Karpas-422 (cell line): Measurements from ENCODE around the gene TOB1. TPM values are rescaled to one million over a fixed set of nuclear protein-coding genes. Genes with fewer than 3 reads are reported as not detected.

Source experiments
- DNase-seq: peaks from one replicate; pipeline ENCODE4 v3.0.0-alpha.2; 2015
- H2AFZ ChIP-seq: fragments of 200-600 bp; sonication (generic); 2 replicates; pipeline ENCODE4 v1.6.1; 2014; ENCODE audit warnings: antibody characterized with exemption, low read length, mixed read lengths
- H3K27ac ChIP-seq: fragments of 200-600 bp; sonication (generic); 2 replicates; pipeline ENCODE4 v1.5.1; 2014; ENCODE audit warnings: mild to moderate bottlenecking, low read length, moderate library complexity
- H3K27me3 ChIP-seq: fragments of 200-600 bp; sonication (generic); 2 replicates; pipeline ENCODE4 v1.6.1; 2014; ENCODE audit warnings: low read length, mixed read lengths
- H3K36me3 ChIP-seq: fragments of 200-600 bp; sonication (generic); 2 replicates; pipeline ENCODE4 v1.6.1; 2014; ENCODE audit warnings: low read length, mixed read lengths; ENCODE audit not compliant: insufficient read depth
- H3K4me1 ChIP-seq: fragments of 200-600 bp; sonication (generic); 2 replicates; pipeline ENCODE4 v1.6.1; 2014; ENCODE audit warnings: mild to moderate bottlenecking, low read length, mixed read lengths
- H3K4me2 ChIP-seq: fragments of 200-600 bp; sonication (generic); 2 replicates; pipeline ENCODE4 v1.6.1; 2014; ENCODE audit warnings: low read length, low read depth, mild to moderate bottlenecking; ENCODE audit not compliant: poor library complexity, severe bottlenecking
- H3K4me3 ChIP-seq: fragments of 200-600 bp; sonication (generic); 2 replicates; pipeline ENCODE4 v1.5.1; 2014; ENCODE audit warnings: mild to moderate bottlenecking, antibody characterized with exemption, low read length, mixed read lengths
- H3K79me2 ChIP-seq: fragments of 200-600 bp; sonication (generic); 2 replicates; pipeline ENCODE4 v1.6.1; 2014; ENCODE audit warnings: mild to moderate bottlenecking, low read length, mixed read lengths
- H3K9ac ChIP-seq: fragments of 200-600 bp; sonication (generic); 2 replicates; pipeline ENCODE4 v1.6.0; 2014; ENCODE audit warnings: low read length
- H3K9me2 ChIP-seq: fragments of 200-600 bp; sonication (generic), shearing (Covaris generic); replicated peaks from 2 replicates; pipeline ENCODE4 v1.6.0; 2014; ENCODE audit warnings: mild to moderate bottlenecking, low read length, moderate library complexity; ENCODE audit not compliant: insufficient read depth
- H3K9me3 ChIP-seq: fragments of 300-700, 200-600 bp; sonication (generic); 2 replicates; pipeline ENCODE4 v1.6.1; 2014; ENCODE audit warnings: low read length, mixed read lengths
- H4K20me1 ChIP-seq: fragments of 200-600 bp; sonication (generic); 2 replicates; pipeline ENCODE4 v1.6.1; 2014; ENCODE audit warnings: mild to moderate bottlenecking, antibody characterized with exemption, low read length, low read depth; ENCODE audit not compliant: insufficient read depth
- total RNA-seq: library from RNA; depleted of rRNA; stranded (reverse); fragments of >200 nt; shearing (Covaris generic); gene quantifications from 2 replicates; pipeline ENCODE4 v1.2.3, GENCODE V29; 2014; ENCODE audit warnings: low replicate concordance

TOB1 gene
- total RNA-seq, 1 experiment from 2014 or later: 25.9 TPM

GRCh38 chr17:50830352-50830751, 35.8 kb downstream of the TOB1 start:
- no peaks in the 10 kb centered on the region for H3K79me2 ChIP-seq
- no peak overlapping the region for H3K4me3 ChIP-seq
- H3K9ac ChIP-seq: no peak overlapping the region
- no peaks in the 10 kb centered on the region for H4K20me1 ChIP-seq
- H3K27ac ChIP-seq: no peak overlapping the region
- H3K9me2 ChIP-seq: no peaks in the 10 kb centered on the region
- no peaks in the 10 kb centered on the region for H3K36me3 ChIP-seq
- no peaks in the 10 kb centered on the region for H3K9me3 ChIP-seq
- DNase-seq: no peak
- H2AFZ ChIP-seq: no peak overlapping the region
- H3K4me2 ChIP-seq: no peak overlapping the region
- H3K27me3 ChIP-seq: no peaks in the 10 kb centered on the region
- H3K4me1 ChIP-seq: peaks cover 4% of the 10 kb centered on the region

GRCh38 chr17:50829332-50829731, 36.8 kb downstream of the TOB1 start:
- H3K4me2 ChIP-seq: no peak overlapping the region
- H3K27ac ChIP-seq: no peak overlapping the region

GRCh38 chr17:50828508-50829170, 37.5 kb downstream of the TOB1 start:
- Histone ChIP-seq H3K36me3 (no peaks in the 10 kb centered on the region), H4K20me1 (no peaks in the 10 kb centered on the region), H3K4me3 (no peak overlapping the region), H3K4me1 (peaks cover 4% of the 10 kb centered on the region), H3K9me2 (no peaks in the 10 kb centered on the region), H3K27ac (no peak overlapping the region), H2AFZ (no peak overlapping the region), H3K27me3 (no peaks in the 10 kb centered on the region), H3K4me2 (no peak overlapping the region), H3K9ac (no peak overlapping the region), H3K79me2 (no peaks in the 10 kb centered on the region), H3K9me3 (no peaks in the 10 kb centered on the region)
- no peak for DNase-seq

More at GRCh38 chr17:50829332-50829731, 36.8 kb downstream of the TOB1 start:
- Histone ChIP-seq H3K4me3 (no peak overlapping the region), H3K79me2 (no peaks in the 10 kb centered on the region), H3K36me3 (no peaks in the 10 kb centered on the region), H3K9me2 (no peaks in the 10 kb centered on the region), H4K20me1 (no peaks in the 10 kb centered on the region), H3K4me1 (peaks cover 4% of the 10 kb centered on the region), H3K9ac (no peak overlapping the region), H2AFZ (no peak overlapping the region), H3K27me3 (no peaks in the 10 kb centered on the region), H3K9me3 (no peaks in the 10 kb centered on the region)
- DNase-seq: no peak

GRCh38 chr17:50825188-50825587, 41.0 kb downstream of the TOB1 start:
- H3K9ac ChIP-seq: no peak overlapping the region
- no peak overlapping the region for H3K4me2 ChIP-seq
- H3K9me3 ChIP-seq: no peaks in the 10 kb centered on the region
- H3K9me2 ChIP-seq: no peaks in the 10 kb centered on the region
- no peaks in the 10 kb centered on the region for H3K36me3 ChIP-seq
- no peak overlapping the region for H3K27ac ChIP-seq
- no peaks in the 10 kb centered on the region for H4K20me1 ChIP-seq
- H3K79me2 ChIP-seq: no peaks in the 10 kb centered on the region
- no peak for DNase-seq
- no peak overlapping the region for H2AFZ ChIP-seq
- H3K4me1 ChIP-seq: peaks cover 4% of the 10 kb centered on the region
- H3K27me3 ChIP-seq: peaks cover 3% of the 10 kb centered on the region; the same call in 1 of the 2 replicates
- H3K4me3 ChIP-seq: no peak overlapping the region

- H3K79me2 ChIP-seq: no peaks in the 10 kb centered on the region
- H3K4me3 ChIP-seq: no peak overlapping the region
- no peak overlapping the region for H2AFZ ChIP-seq
- H3K9me3 ChIP-seq: no peaks in the 10 kb centered on the region
- H3K4me1 ChIP-seq: peaks cover 4% of the 10 kb centered on the region
- H3K9me2 ChIP-seq: no peaks in the 10 kb centered on the region
- no peaks in the 10 kb centered on the region for H4K20me1 ChIP-seq
- no peaks in the 10 kb centered on the region for H3K36me3 ChIP-seq
- no peak overlapping the region for H3K27ac ChIP-seq
- no peak overlapping the region for H3K4me2 ChIP-seq
- DNase-seq: no peak
- H3K9ac ChIP-seq: no peak overlapping the region
- peaks cover 3% of the 10 kb centered on the region; the same call in 1 of the 2 replicates for H3K27me3 ChIP-seq
Observed at GRCh38 chr17:50824429-50824828, 41.7 kb downstream of the TOB1 start.

GRCh38 chr17:50822550-50822949, 43.6 kb downstream of the TOB1 start:
- H3K4me2 ChIP-seq: no peak overlapping the region
- DNase-seq: no peak
- H3K27ac ChIP-seq: no peak overlapping the region
- no peaks in the 10 kb centered on the region for H3K36me3 ChIP-seq
- H4K20me1 ChIP-seq: no peaks in the 10 kb centered on the region
- H2AFZ ChIP-seq: no peak overlapping the region
- no peaks in the 10 kb centered on the region for H3K9me2 ChIP-seq
- H3K9ac ChIP-seq: no peak overlapping the region
- no peaks in the 10 kb centered on the region for H3K79me2 ChIP-seq
- H3K4me1 ChIP-seq: no peaks in the 10 kb centered on the region
- peaks cover 3% of the 10 kb centered on the region; the same call in 1 of the 2 replicates for H3K27me3 ChIP-seq
- H3K9me3 ChIP-seq: no peaks in the 10 kb centered on the region
- H3K4me3 ChIP-seq: no peak overlapping the region

- H3K36me3 ChIP-seq: no peaks in the 10 kb centered on the region
- H3K79me2 ChIP-seq: no peaks in the 10 kb centered on the region
- DNase-seq: no peak
- H3K27me3 ChIP-seq: peaks cover 3% of the 10 kb centered on the region; the same call in 1 of the 2 replicates
- H3K4me1 ChIP-seq: no peaks in the 10 kb centered on the region
- H3K9ac ChIP-seq: no peak overlapping the region
- no peak overlapping the region for H3K4me3 ChIP-seq
- H2AFZ ChIP-seq: no peak overlapping the region
- H3K27ac ChIP-seq: no peak overlapping the region
- no peaks in the 10 kb centered on the region for H4K20me1 ChIP-seq
- no peaks in the 10 kb centered on the region for H3K9me2 ChIP-seq
- H3K9me3 ChIP-seq: no peaks in the 10 kb centered on the region
- no peak overlapping the region for H3K4me2 ChIP-seq
Observed at GRCh38 chr17:50820651-50821050, 45.5 kb downstream of the TOB1 start.

- H3K4me3 ChIP-seq: no peak overlapping the region
- DNase-seq: no peak
- no peak overlapping the region for H3K9ac ChIP-seq
- H3K27ac ChIP-seq: no peak overlapping the region
- no peak overlapping the region for H2AFZ ChIP-seq
- no peaks in the 10 kb centered on the region for H4K20me1 ChIP-seq
- no peaks in the 10 kb centered on the region for H3K79me2 ChIP-seq
- H3K4me2 ChIP-seq: no peak overlapping the region
- peaks cover 3% of the 10 kb centered on the region; the same call in 1 of the 2 replicates for H3K27me3 ChIP-seq
- H3K9me2 ChIP-seq: no peaks in the 10 kb centered on the region
- H3K36me3 ChIP-seq: no peaks in the 10 kb centered on the region
- no peaks in the 10 kb centered on the region for H3K9me3 ChIP-seq
- H3K4me1 ChIP-seq: no peaks in the 10 kb centered on the region
Observed at GRCh38 chr17:50818921-50819657, 47.1 kb downstream of the TOB1 start.
